Bronchial epithelial cell (primary cell): ENCODE data around the gene YJU2. TPM values are rescaled to one million over a fixed set of nuclear protein-coding genes. Genes with fewer than 3 reads are reported as not detected.
A peak's percentile ranks its signal among the peaks of the same experiment; 100 is the strongest.

ENCODE experiments used
- DNase-seq: peaks from one replicate; pipeline ENCODE4 v3.0.0-alpha.2; 2010; ENCODE audit warnings: low read depth
- FAIRE-seq: peaks from 2 replicates; lab custom pipeline; 2011; peaks lifted over from hg19 to GRCh38; lab: Jason Lieb, UNC
- H3K27me3 ChIP-seq: 2 replicates; pipeline ENCODE4 v1.5.1; 2011; ENCODE audit warnings: low read length; ENCODE audit not compliant: control insufficient read depth, insufficient read depth
- H3K36me3 ChIP-seq: 2 replicates; pipeline ENCODE4 v1.5.1; 2011; ENCODE audit warnings: low read length; ENCODE audit not compliant: control insufficient read depth, insufficient read depth
- H3K4me3 ChIP-seq: 2 replicates; pipeline ENCODE4 v1.5.1; 2011; ENCODE audit warnings: mild to moderate bottlenecking, low read depth, low read length, control low read depth
- CTCF ChIP-seq: IDR thresholded peaks from 2 replicates; pipeline ENCODE4 v1.5.1; 2011; ENCODE audit warnings: mild to moderate bottlenecking, moderate library complexity, low read length, control low read depth, inconsistent platforms; ENCODE audit not compliant: insufficient read depth, severe bottlenecking
- total RNA-seq: library from RNA; depleted of rRNA; stranded (reverse); fragments of >200 nt; gene quantifications from 2 replicates; pipeline ENCODE4 v1.2.1, GENCODE V29; 2014

YJU2 gene
- total RNA-seq: 19.0 and 24.3 TPM in 2 replicates

GRCh38 chr19:4246767-4247593 is at the start of gene YJU2:
TSS of gene YJU2 (plus strand) at chr19:4247080. CDS start at chr19:4247147, 67 bp downstream.
- DNase-seq (peak; percentile 96), FAIRE-seq (peak; percentile 36)
- Histone ChIP-seq H3K27me3 (no peaks in the 10 kb centered on the region), H3K4me3 (peak within 1 kb of the TSS; percentile 70), H3K36me3 (peaks cover 16% of the 10 kb centered on the region)
- TF ChIP-seq CTCF: peak; percentile 49

GRCh38 chr19:4197228-4197624 is 49.7 kb upstream of the YJU2 start:
- FAIRE-seq: no peak
- Histone ChIP-seq H3K4me3 (no peak overlapping the region), H3K27me3 (peaks cover 12% of the 10 kb centered on the region), H3K36me3 (no peaks in the 10 kb centered on the region)
- DNase-seq: no peak
- TF ChIP-seq CTCF: no peak

GRCh38 chr19:4197625-4198466 is 49.0 kb upstream of the YJU2 start:
- H3K36me3 ChIP-seq: no peaks in the 10 kb centered on the region
- peaks cover 12% of the 10 kb centered on the region for H3K27me3 ChIP-seq
- H3K4me3 ChIP-seq: no peak overlapping the region
- DNase-seq (no peak), FAIRE-seq (peak; percentile 52)
- no peak for TF ChIP-seq CTCF

- H3K4me3 ChIP-seq: no peak overlapping the region
- TF ChIP-seq CTCF: no peak
- no peaks in the 10 kb centered on the region for H3K36me3 ChIP-seq
- H3K27me3 ChIP-seq: peaks cover 12% of the 10 kb centered on the region
- DNase-seq (no peak), FAIRE-seq (no peak)
Observed at GRCh38 chr19:4198467-4199126, 48.3 kb upstream of the YJU2 start.

GRCh38 chr19:4199699-4200293 is 47.1 kb upstream of the YJU2 start:
- no peaks in the 10 kb centered on the region for H3K36me3 ChIP-seq
- DNase-seq: no peak
- no peak for TF ChIP-seq CTCF
- FAIRE-seq: no peak
- no peak overlapping the region for H3K4me3 ChIP-seq
- peaks cover 12% of the 10 kb centered on the region for H3K27me3 ChIP-seq
